ENCODE results near the gene PRSS12. TPM values are rescaled to one million over a fixed set of nuclear protein-coding genes. Genes with fewer than 3 reads are reported as not detected.
"Not testable (repeated sequence)": the region's sequence is repeated elsewhere in the genome, so short reads cannot be mapped to it uniquely, and the experiment has no call there.

The PRSS12 gene
- total and polyA plus RNA-seq, 2 donors from 2014 or later = 0.54 to 1.1 TPM

GRCh38 chr4:118314221-118314620 lies 38.6 kb downstream of the PRSS12 start:
- Histone ChIP-seq H3K27me3 (ENCODE audit: control insufficient read depth, insufficient read depth, low read length) (no peaks in the 10 kb centered on the region), H3K4me3 (ENCODE audit: low read length in 3 of 3) (no peak overlapping the region), H3K27ac (ENCODE audit: low read depth in 2 of 2, low read length in 2 of 2) (no peak overlapping the region), H3K4me1 (ENCODE audit: control insufficient read depth in 2 of 3, insufficient read depth in 2 of 3, low read depth in 1 of 3, low read length in 3 of 3) (no peaks in the 10 kb centered on the region), H3K36me3 (ENCODE audit: control insufficient read depth in 2 of 3, insufficient read depth in 3 of 3, low read length in 3 of 3) (no peaks in the 10 kb centered on the region), H3K9me3 (ENCODE audit: control insufficient read depth in 2 of 3, insufficient read depth in 1 of 3, low read length in 3 of 3) (no peaks in the 10 kb centered on the region), H3K9ac (ENCODE audit: low read length in 3 of 3) (no peak overlapping the region)
- intact Hi-C loops (cut with DNase I) = no loop called here
- DNase-seq (no peak), FAIRE-seq (no peak)
- TF ChIP-seq, protein P1, sequence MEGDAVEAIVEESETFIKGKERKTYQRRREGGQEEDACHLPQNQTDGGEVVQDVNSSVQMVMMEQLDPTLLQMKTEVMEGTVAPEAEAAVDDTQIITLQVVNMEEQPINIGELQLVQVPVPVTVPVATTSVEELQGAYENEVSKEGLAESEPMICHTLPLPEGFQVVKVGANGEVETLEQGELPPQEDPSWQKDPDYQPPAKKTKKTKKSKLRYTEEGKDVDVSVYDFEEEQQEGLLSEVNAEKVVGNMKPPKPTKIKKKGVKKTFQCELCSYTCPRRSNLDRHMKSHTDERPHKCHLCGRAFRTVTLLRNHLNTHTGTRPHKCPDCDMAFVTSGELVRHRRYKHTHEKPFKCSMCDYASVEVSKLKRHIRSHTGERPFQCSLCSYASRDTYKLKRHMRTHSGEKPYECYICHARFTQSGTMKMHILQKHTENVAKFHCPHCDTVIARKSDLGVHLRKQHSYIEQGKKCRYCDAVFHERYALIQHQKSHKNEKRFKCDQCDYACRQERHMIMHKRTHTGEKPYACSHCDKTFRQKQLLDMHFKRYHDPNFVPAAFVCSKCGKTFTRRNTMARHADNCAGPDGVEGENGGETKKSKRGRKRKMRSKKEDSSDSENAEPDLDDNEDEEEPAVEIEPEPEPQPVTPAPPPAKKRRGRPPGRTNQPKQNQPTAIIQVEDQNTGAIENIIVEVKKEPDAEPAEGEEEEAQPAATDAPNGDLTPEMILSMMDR (IDR thresholded peaks at IDR 0.05; ENCODE audit: borderline replicate concordance, extremely low read depth, insufficient read depth) = no peak

GRCh38 chr4:118313098-118313497 lies 39.7 kb downstream of the PRSS12 start:
- FAIRE-seq = no peak
- H3K27me3 ChIP-seq (ENCODE audit: control insufficient read depth, insufficient read depth, low read length) = no peaks in the 10 kb centered on the region
- intact Hi-C loops (cut with DNase I) = no loop called here
- H3K4me3 ChIP-seq (ENCODE audit: low read length in 3 of 3) = no peak overlapping the region
- TF ChIP-seq, protein P1 (IDR thresholded peaks at IDR 0.05; ENCODE audit: borderline replicate concordance, extremely low read depth, insufficient read depth) = no peak
- H3K36me3 ChIP-seq (ENCODE audit: control insufficient read depth in 2 of 3, insufficient read depth in 3 of 3, low read length in 3 of 3) = no peaks in the 10 kb centered on the region
- H3K4me1 ChIP-seq (ENCODE audit: control insufficient read depth in 2 of 3, insufficient read depth in 2 of 3, low read depth in 1 of 3, low read length in 3 of 3) = no peaks in the 10 kb centered on the region
- H3K27ac ChIP-seq (ENCODE audit: low read depth in 2 of 2, low read length in 2 of 2) = no peak overlapping the region
- no peak for DNase-seq
- no peaks in the 10 kb centered on the region for H3K9me3 ChIP-seq (ENCODE audit: control insufficient read depth in 2 of 3, insufficient read depth in 1 of 3, low read length in 3 of 3)
- no peak overlapping the region for H3K9ac ChIP-seq (ENCODE audit: low read length in 3 of 3)

DNA sequence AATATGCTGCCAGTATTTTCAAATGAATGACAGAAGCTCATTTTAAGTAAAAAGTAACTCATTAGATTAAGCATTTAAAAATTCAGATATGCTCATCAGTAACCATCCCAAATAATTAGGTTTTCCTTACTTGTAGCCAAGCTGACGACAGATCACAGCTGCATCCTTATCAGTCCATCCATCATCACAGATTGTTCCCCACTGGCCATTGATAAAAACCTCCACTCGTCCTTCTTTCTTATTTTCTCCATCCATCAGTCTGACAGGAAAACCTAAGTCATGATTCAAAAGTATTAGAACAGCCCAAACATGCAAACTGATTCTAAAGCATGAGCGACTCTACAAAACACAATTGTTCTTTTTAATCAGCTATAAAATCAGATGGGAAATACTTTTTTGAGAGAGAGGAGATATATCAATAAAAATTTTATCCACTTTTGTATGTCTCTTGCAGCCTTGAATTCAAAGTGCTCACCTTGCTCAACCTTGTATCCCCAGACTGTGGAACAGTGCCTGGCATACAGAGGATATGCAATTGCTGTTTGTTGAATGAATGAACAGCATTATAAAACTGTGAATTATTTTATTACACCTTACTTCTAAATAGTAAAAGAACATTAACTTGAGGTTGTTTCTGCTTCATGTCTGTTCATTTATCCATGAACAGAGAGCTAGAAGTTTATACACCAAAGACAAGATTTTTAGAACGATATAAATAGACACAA lies 44.3 kb downstream of the PRSS12 start:
- Histone ChIP-seq H3K9me3 (ENCODE audit: control insufficient read depth in 2 of 3, insufficient read depth in 1 of 3, low read length in 3 of 3) (no peaks in the 10 kb centered on the region), H3K27me3 (ENCODE audit: control insufficient read depth, insufficient read depth, low read length) (no peaks in the 10 kb centered on the region), H3K4me3 (ENCODE audit: low read length in 3 of 3) (no peak overlapping the region), H3K9ac (ENCODE audit: low read length in 3 of 3) (no peak overlapping the region), H3K27ac (ENCODE audit: low read depth in 2 of 2, low read length in 2 of 2) (no peak overlapping the region), H3K36me3 (ENCODE audit: control insufficient read depth in 2 of 3, insufficient read depth in 3 of 3, low read length in 3 of 3) (no peaks in the 10 kb centered on the region), H3K4me1 (ENCODE audit: control insufficient read depth in 2 of 3, insufficient read depth in 2 of 3, low read depth in 1 of 3, low read length in 3 of 3) (no peaks in the 10 kb centered on the region)
- TF ChIP-seq, protein P1 (IDR thresholded peaks at IDR 0.05; ENCODE audit: borderline replicate concordance, extremely low read depth, insufficient read depth) = no peak
- DNase-seq (no peak), FAIRE-seq (no peak)
- intact Hi-C loops (cut with DNase I) = no loop called here

- Histone ChIP-seq H3K27me3 (ENCODE audit: control insufficient read depth, insufficient read depth, low read length) (no peaks in the 10 kb centered on the region), H3K9me3 (ENCODE audit: control insufficient read depth in 2 of 3, insufficient read depth in 1 of 3, low read length in 3 of 3) (no peaks in the 10 kb centered on the region), H3K4me3 (ENCODE audit: low read length in 3 of 3) (no peak overlapping the region), H3K27ac (ENCODE audit: low read depth in 2 of 2, low read length in 2 of 2) (no peak overlapping the region), H3K9ac (ENCODE audit: low read length in 3 of 3) (no peak overlapping the region), H3K4me1 (ENCODE audit: control insufficient read depth in 2 of 3, insufficient read depth in 2 of 3, low read depth in 1 of 3, low read length in 3 of 3) (no peaks in the 10 kb centered on the region), H3K36me3 (ENCODE audit: control insufficient read depth in 2 of 3, insufficient read depth in 3 of 3, low read length in 3 of 3) (no peaks in the 10 kb centered on the region)
- FAIRE-seq (no peak), DNase-seq (no peak)
- intact Hi-C loops (cut with DNase I) = no loop called here
- TF ChIP-seq, protein P1 (IDR thresholded peaks at IDR 0.05; ENCODE audit: borderline replicate concordance, extremely low read depth, insufficient read depth) = no peak
Observed at GRCh38 chr4:118307643-118308042, 45.2 kb downstream of the PRSS12 start.

- intact Hi-C loops (cut with DNase I); H3K9me3 ChIP-seq (ENCODE audit: control insufficient read depth in 2 of 3, insufficient read depth in 1 of 3, low read length in 3 of 3): not testable (repeated sequence)
Observed at GRCh38 chr4:118299619-118300018, 53.2 kb downstream of the PRSS12 start.

More at GRCh38 chr4:118299619-118300018, 53.2 kb downstream of the PRSS12 start:
- H3K4me1 ChIP-seq (ENCODE audit: control insufficient read depth in 2 of 3, insufficient read depth in 2 of 3, low read depth in 1 of 3, low read length in 3 of 3); H3K4me3 ChIP-seq (ENCODE audit: low read length in 3 of 3); H3K9ac ChIP-seq (ENCODE audit: low read length in 3 of 3); H3K27ac ChIP-seq (ENCODE audit: low read depth in 2 of 2, low read length in 2 of 2); H3K27me3 ChIP-seq (ENCODE audit: control insufficient read depth, insufficient read depth, low read length); H3K36me3 ChIP-seq (ENCODE audit: control insufficient read depth in 2 of 3, insufficient read depth in 3 of 3, low read length in 3 of 3); FAIRE-seq; DNase-seq: not testable (repeated sequence)

All from kidney (tissue), 14 donors.